Measurements from ENCODE around the gene EMP1.

The EMP1 gene, protein sequence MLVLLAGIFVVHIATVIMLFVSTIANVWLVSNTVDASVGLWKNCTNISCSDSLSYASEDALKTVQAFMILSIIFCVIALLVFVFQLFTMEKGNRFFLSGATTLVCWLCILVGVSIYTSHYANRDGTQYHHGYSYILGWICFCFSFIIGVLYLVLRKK

DNA sequence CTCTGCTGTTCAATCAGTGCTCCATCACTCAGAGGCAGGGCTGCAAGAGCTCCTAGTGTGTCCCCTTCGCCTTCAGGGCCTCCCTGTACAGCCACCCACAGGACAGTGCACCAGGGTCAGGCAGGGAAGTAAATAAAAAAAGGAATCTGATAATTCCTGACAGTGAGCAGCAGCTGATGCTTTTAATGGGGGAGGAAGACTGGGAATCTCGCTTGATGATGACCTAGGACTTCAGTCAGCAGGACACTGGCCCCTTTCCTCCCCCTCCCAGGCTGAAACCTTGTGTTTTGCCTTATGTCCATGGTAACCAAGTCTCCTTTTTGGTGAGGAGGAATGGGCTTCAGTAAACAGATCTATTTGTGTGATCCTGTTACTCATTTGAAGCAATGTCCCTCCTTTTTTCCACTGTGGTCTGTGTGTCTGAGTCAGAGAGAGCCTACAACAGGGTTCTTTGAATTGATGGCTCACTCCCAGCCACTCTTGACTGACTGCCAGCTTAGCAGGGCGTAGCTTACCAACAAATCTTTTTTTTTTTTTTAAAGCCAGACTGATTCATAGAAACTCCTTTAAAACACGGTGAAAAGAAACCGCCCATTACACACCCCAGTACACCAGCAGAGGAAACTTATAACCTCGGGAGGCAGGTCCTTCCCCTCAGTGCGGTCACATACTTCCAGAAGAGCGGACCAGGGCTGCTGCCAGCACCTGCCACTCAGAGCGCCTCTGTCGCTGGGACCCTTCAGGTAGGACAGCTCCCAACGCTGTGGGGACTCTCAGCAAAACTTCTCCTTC lies at the start of gene EMP1:
Gene EMP1, plus strand, starts transcription at position 597 of the 792 bp plus-strand sequence. CDS start 14,785 bp downstream, outside the sequence.
- DNase-seq (ENCODE audit: low spot score), result no peak

DNA sequence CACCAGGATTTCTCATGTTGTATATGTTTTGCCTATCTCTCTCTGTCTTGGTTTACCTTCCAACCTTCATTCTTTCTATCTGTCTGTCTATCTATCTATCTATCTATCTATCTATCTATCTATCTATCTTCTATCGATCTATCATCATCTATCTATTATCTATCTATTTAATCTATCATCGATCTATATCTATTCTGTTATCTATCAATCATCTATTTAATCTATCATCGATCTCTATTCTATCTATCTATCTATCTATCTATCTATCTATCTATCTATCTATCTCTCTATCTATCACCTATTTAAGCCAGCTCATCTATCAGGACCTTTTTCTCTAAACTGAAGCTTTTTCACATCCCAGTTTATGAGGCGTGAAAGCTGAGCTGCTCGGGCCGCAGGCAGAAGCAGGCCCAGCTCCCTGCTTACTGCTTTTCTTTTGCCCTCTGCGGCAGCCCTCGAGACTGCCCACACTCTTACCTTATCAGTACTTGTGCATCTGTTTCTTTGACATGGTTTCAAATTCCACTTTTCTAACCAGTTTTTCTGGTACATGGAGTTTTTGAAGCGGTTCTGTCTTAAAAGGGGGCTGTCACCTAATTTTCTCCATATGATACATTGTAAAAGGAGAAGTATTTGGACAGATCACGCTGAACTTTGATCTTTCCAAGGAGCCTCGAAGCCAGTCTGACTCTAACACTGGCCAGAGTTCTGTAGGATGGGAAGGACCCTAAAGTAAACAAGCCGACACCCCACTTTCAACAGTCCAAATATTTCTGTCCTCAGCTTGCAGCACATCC lies 48.6 kb upstream of the EMP1 start:
- no peak for DNase-seq (ENCODE audit: low spot score)

DNA sequence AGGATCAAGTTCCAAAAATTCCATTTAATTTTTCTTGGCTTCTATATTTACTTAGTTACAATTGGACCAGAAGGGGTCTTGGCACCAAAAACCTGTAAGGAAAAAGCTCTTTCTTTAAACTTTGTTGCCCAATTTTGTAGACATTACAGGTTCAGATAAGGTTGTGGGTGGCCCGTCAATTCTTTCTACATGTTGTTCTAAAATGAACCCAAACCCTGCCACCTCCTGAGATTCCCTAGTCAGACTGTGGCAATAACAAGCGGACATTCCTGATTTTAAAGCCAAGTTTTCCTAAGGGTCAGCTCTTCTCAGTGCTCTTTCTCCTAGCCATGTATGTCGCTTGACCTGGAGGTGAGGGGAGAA lies 48.1 kb upstream of the EMP1 start:
- DNase-seq (ENCODE audit: low spot score), result no peak

DNA sequence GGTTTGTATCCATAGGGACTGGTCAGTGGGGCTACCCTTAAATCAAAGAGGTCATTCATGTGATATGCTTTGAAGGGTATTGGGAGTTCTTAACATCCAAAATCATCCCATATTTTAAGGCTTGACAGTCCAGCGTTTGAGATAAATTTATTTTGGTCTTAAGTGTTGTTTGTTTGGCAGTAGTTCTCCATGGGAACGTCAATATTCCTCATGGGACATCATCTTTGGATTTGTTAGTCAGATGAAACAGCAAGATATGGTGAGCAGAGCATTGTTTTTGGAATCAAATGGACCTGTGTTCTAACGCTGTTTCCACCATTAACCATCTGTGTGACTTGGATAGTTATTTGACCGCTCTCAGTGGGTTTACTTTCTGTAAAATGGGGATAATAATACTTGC lies 47.1 kb upstream of the EMP1 start:
- no peak for DNase-seq (ENCODE audit: low spot score)

DNA sequence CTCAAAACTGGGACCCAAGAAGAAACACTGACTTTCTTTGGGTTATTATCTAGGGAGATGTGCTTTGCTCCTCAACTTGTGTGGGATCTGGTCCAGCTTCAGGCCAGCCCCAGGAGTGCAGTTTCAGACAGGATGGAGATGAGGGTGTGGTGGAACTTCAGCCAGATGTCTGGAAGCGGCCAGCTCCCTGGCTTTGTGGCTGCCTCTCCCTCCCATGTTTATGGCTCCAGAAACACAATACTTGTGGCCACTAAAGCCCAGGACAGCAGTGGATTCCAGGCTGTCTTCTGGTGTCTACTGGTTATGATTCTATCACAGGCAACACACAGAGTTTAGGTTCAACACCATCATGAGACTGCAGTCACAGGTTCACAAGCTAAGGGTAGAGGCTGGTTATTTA lies 44.2 kb upstream of the EMP1 start:
- DNase-seq (ENCODE audit: low spot score), result no peak

DNA sequence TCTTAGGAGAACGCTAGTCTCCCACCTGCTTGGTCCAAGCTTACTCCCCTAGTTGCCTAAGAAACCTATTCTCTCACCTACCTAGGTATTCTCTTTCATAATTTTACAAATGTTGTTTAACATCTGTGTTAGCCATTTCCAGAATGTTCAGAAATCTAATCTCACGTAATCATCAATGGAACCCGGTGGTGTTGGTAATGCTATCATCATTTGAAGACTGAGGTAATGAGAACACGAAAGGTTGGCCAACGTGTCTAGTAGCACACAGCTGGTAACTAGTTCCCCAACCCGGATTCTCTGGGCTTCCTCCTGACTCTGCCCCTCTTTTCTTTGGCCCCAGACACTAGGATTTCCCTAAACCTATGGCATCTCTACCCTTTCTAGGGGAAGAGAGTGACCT lies 43.8 kb upstream of the EMP1 start:
- DNase-seq (ENCODE audit: low spot score), result no peak

DNA sequence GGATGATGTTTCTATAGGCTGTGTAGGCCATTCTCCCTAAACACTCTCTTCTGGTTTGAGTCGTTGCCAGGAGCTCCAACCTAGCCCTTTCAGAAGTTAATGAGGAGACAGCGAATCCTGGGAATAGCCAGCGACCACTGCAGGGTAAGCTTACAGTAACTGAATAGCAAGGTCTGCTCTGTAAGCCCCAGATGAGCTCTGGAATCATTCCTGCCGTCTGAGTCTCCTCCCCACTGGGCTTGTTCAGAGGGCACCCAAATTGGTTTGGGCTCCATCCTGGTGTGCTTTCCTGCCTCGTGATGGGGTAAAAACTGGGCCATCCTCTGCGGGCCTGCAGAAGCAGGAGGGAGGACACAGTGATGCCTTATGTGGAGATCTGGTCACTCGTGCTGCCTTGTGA lies 43.3 kb upstream of the EMP1 start:
- DNase-seq (ENCODE audit: low spot score), result no peak

DNA sequence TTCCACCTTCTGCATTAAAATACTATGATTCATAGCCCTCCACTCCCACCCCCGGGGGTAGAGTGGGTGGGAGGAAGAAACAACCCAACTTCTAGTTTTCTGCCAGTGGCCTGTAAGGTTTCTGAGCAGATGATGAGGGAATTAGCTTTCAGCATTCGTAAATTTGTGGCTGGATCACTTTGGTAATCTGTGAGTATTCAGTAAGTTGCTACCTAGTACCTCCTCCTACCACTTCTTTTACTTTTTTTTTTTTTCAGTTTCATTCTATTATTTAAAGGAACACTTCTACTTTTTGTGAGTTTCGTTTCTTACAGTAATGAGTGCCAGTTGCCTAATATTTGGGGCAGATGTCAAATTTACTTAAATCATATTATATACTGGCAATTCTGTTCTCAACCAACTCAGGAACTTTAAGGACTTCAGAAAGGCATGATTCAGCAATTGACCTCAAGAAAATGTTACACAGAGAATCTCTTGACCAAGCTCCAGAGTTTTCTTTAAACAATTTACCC lies 42.4 kb upstream of the EMP1 start:
- no peak for DNase-seq (ENCODE audit: low spot score)

DNA sequence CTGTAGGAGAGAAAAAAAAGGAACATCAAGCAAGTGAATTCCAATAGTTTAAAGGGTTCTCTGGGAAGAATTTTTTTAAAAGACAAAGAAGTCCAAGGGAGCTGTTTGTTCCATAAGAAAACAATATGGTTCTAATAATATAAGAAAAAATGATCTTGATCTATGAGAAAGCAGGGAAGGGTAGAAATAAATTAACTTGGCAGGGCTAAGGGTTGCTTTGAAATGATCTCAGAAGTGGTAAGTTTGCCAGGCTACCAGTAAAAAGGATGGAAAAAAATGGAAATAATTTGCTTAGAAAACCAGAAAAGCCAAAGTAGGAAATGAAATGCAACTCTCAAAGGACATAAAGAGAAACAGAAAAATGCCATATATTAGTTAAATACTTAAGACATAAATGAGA lies 41.7 kb upstream of the EMP1 start:
- DNase-seq (ENCODE audit: low spot score), result no peak

DNA sequence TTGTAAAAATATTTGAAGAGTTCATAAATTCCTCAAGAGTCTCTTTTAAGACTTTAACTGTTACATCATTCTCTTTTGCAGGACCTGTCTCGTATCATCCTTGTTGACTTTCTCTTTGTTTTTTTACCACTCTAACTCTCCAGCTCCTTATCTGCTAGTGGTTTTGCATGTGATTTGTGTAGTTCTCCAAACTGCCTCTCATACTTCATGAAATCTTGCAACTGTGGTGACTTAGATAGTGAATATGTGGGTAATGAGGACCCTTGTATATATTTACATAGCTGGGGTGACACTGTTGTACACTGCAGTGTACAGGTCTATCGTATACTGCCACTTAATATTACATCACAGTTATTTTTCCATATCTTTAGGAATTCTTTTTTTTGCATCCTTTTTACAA lies 40.2 kb upstream of the EMP1 start:
- no peak for DNase-seq (ENCODE audit: low spot score)

DNA sequence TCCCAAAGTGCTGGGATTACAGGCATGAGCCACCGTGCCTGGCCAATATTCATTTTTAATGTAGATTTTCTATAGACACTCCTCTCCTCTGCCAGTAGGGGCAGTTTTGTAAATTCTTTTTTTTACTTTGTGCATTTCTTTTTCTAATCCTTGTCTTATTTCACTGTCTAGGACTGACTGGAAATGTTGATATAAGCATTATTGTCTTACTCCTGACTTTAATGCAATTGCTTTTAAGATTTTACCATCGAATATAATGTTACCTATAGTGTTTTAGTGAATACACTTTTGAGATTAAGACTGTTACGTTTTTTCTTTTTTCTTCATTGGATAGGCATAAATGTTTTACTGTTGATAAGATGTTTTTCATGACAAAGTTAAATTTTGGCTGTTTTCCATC lies 35.4 kb upstream of the EMP1 start:
- no peak for DNase-seq (ENCODE audit: low spot score)

DNA sequence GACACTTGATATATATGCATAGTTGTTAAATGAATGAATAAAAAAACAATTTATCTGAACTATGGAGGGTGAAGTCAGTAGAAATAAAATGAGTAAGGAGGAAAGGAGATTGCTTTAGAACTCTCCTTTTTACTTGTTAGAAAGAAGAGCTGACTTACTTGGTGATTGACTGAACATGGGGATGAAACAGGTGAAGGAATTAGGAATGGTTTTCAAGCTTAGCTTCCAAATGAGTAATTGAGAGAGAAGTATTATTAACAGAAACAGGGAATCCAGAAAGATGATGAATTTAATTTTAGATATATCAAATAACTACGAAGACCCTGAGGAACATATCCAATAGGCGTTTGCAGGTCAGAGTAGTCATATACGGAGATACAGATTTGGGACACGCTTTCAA lies 33.6 kb upstream of the EMP1 start:
- no peak for DNase-seq (ENCODE audit: low spot score)

DNA sequence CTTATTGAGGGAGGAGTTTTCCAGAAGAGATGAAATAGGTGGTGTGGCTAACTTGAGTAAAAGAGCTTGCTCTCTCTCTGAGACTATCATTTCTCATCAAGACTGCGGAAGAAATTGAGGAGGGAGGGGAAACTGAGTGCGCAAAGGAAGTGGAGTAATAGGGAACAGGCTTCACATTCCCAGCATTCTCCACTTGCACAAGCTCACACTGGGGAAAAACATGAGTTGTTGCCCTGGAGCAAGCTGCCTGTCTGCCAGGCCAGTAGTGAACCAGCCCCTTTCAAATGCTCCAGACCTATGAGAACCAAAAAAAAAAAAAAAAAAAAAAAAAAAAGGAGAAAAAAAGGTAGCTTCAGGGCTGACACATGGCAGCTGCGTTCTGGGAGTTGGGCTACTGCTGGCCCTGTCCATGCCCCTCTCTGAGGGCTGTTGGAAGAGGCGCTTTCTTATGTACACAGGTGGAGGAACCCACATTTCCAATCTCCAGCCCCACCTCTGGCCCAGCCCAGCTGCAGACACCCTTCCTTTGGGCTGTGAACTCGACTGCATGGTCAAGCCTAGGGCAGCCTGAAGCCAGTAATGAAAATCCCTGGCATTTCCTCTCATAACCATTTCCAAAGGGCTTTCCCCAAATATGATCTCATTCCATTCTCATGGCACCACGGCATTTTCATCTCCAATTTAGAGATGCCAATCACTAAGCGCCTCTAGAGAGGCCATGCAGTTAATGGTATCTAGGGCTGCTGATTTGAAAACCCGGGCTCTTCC lies 32.5 kb upstream of the EMP1 start:
- peak; percentile 36 for DNase-seq (ENCODE audit: low spot score)

DNA sequence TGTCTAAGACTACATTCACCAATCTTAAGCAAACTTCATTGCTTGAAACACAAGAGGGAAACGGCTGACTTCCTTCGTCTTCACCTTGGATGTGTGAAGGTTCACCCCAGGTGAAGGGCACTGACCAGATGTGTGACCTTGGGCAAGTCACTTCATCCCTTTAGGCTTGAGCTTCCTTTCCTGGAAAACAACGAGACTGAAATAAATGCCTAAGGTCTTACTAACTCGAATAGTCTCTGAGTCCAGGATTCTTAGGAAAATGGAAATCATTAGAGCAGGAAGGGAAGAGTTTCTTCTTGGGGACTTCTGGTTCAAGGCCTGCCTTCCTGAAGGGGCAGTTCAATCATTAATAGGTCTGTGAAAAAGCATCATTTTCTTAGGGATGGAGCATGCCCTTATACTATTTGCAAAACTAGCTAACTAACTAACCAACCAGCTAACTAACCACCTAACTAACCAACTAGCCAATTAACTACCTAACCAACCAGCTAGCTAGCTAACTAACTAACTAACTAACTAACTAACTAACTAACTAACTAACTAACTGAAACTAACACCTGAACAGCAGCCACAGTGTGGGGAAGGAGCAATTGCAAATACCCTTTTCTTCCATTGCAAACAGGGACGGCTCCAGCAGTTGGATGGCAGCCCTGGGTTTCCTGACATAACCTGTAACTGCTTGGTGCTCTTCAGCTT lies 31.5 kb upstream of the EMP1 start:
- DNase-seq (ENCODE audit: low spot score), result peak; percentile 30

DNA sequence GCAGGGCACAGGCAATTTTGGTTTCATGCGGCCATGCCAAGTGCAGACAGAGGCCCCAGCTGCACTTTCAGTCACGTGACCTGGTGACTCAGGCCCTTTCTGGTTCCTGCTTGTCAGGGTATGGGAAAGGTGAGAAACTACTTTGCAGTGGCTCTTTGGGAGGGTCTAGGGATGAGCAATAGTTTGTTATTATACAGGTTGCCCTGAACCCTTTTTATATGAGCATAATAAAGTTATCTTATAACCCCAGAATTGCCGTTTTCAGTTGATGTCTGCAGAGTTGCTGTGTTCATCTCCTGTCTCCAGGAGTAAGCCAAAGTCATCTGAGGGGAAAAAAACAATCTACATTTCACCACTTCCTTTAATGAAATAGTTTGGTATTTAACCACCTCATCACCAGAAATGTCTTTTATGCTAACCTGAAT lies 30.9 kb upstream of the EMP1 start:
- DNase-seq (ENCODE audit: low spot score), result no peak

DNA sequence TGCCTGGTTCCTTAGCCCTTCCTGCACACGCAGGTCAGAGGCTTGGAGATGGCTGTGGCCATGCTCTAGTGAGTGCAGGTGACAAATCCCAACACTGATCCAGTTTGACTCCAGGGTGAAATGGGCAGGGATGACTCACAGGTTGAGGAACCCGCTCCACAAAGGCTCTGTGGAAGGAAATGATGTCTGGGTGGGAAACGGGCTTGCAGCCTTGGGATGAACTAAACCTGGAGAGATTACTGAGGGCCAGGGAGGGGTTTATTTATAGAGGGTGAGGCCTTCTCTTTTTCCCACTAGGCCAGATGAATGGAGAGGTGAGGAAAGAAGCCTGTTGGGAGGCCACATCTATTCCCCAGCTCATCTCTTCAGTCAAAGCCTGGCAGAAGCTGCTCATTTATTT lies 29.3 kb upstream of the EMP1 start:
- DNase-seq (ENCODE audit: low spot score), result no peak

DNA sequence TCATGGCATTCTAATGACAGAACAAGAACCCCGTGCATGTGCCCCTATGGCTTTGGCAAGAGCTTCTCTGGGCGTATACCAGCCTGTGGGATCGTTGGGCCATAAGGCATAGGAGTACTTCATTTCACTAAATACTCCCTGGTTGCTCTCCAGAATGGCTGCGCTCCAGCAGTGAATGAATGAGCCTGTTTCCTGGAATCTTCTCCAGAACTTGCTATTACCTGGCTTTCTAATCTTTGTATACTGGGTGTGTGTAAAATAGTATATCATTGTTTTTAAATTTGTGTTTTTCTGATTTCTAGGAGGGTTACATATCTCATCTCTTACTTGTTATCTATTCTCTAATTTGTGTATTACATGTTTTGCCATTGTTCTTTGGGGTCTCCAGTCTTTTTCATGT lies 28.6 kb upstream of the EMP1 start:
- no peak for DNase-seq (ENCODE audit: low spot score)

DNA sequence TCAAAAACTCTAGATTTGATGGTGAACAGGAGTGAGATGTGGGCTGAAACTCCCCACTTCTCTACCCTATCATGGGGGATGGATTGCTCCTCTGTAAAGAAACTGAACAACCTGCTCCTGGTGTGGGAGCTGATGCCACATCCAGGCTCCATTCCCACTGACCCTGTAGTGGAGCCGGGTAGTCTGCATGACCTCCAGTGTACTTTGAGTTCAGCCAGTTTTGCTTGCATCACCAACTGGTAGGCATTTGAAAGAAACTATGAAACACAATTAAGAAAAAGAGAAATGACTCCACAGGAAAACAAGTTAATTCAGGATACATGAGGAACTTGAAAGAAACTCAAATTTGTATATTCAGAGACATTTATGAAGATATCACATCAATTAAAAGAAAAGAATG lies 27.3 kb upstream of the EMP1 start:
- no peak for DNase-seq (ENCODE audit: low spot score)

DNA sequence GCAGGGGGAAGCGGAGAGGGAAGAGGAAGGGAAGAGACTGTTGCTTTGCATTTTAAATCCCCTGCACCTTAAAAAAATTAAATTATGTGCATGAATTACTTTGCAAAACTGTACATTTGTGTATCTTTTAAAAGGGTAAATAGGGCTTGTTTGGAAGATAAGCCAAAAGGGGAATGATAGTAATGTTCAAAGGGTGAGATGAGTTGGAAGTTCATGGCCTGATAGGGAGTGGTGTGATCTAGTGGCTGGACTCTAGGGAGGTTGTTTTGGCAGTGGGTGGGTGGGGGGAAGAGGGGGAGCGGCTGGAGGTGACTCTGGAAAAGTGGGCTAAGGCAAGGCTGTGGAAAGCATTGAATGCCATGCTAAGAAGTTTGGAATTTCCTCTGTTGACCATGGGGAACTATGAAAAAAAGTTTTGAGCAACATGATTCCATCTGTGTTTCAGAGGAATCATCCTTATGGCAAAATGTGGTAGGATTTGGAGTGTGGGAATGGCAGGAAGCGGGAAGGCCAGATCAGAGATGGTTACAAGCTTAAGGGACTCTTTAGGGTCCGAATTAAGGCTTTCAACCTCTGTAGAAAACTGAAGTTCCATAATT lies 25.5 kb upstream of the EMP1 start:
- no peak for DNase-seq (ENCODE audit: low spot score)

DNA sequence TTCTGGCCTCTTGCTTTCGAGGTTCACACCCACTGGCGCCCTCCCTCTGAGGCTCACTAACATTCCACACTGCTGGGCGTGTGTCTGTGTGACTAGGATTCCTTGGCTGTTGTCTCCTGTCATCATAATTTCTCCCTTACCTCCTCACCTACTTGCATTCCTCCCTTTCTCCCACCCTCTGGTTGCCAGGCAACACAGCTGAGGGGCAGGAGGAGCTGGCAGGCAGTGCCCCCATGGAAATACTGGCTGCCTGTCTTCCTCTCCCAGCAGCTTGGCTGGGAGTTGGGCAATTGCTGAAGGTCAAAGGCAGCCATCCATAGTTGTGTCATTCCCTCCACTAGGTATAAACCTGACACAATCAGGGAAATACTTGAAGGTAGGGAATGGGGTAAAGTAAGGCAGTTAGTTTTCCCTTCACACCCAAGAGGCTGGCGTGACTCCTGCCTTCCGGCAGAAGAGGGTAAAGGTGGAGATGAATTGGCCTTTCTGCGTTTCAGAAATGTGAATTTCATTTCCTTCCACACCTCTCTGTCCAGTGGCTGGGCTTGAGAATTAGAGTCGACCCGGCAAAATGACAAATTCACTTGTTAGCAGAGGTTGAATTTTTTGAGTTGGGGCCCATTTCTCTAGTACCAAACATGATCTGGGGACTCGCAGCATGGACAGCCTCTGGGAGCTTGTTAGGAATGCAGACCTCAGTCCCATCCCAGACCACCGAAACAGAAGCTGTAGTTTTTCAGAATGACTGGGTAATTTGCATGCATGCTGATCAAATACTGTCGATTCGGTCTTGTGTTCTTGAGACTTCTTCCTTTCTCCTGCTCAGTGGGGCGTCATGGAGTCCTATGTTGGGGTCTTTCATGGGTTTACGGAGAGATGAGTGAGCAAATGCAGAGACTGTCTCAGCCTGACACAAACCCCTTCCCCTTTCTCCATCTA lies 24.3 kb upstream of the EMP1 start:
- no peak for DNase-seq (ENCODE audit: low spot score)

Data from ecto neural progenitor cell (in vitro differentiated cells).